Natural killer cell treated with Interleukin-12 subunit alpha and Interleukin-12 subunit beta and Interleukin-15 and Interleukin-18, amount 100 ng/mL, for 72 hours (primary cell): ENCODE data around the gene PLEK. TPM values are rescaled to one million over a fixed set of nuclear protein-coding genes. Genes with fewer than 3 reads are reported as not detected.

Experiments
- ATAC-seq, 2 donors: fragments of 150-1000 bp; cut with Tn5 transposase in 1 of 2; sonication (Bioruptor Pico), chemical (Tn5 transposase) in 1 of 2; 2 replicates each; pipeline ENCODE4 v1.10.0; 2021
- DNase-seq: peaks from one replicate; pipeline ENCODE4 v3.0.0; 2022; ENCODE audit warnings: low spot score
- H3K27ac Mint-ChIP-seq, 2 donors: 1 replicate in 1 of 2; 2 replicates in 1 of 2; pipeline ENCODE4 v1.8.0; 2022; ENCODE audit warnings: mixed read lengths in 2 of 2, mild to moderate bottlenecking in 1 of 2, moderate library complexity in 1 of 2
- H3K27me3 Mint-ChIP-seq, 2 donors: 1 replicate in 1 of 2; 2 replicates in 1 of 2; pipeline ENCODE4 v1.8.0; 2022; ENCODE audit warnings: mixed read lengths in 2 of 2
- H3K36me3 Mint-ChIP-seq: one replicate; pipeline ENCODE4 v1.8.0; 2022; ENCODE audit warnings: mixed read lengths
- H3K4me1 Mint-ChIP-seq, 2 donors: 1 replicate in 1 of 2; 2 replicates in 1 of 2; pipeline ENCODE4 v1.8.0; 2022; ENCODE audit warnings: low read depth in 2 of 2, mixed read lengths in 2 of 2, mild to moderate bottlenecking in 1 of 2
- H3K4me3 Mint-ChIP-seq: one replicate; pipeline ENCODE4 v1.8.0; 2022; ENCODE audit warnings: mixed read lengths
- H3K9me3 Mint-ChIP-seq: 2 replicates; pipeline ENCODE4 v1.8.0; 2022; ENCODE audit warnings: mixed read lengths
- total RNA-seq, 2 donors: library from RNA; stranded (reverse); gene quantifications; one replicate each; pipeline ENCODE4 v1.2.3, GENCODE V29; 2022

Gene PLEK
- total RNA-seq, 2 donors from 2014 or later = 209 to 569 TPM

DNA sequence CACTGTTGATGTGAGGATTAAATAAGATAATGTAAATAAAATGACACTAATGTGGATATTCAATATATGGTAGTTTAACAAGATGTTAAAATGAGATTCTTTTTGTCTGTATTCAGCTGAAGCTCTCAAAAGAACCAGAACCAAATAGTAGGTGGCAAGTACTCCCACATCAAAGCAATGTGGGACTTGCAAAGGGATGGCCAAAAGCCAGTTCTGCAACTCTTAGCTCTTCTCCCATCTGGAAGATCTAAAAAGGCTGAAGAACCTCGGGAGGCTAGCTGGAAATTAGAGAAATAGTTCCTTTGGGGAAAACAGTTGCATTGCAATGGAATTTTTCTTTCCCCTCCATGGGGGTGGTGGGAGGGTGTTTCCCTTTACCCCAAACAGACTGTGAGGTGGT is 53.3 kb downstream of the PLEK start:
- peak overlapping the region; percentile 64 for H3K4me3 Mint-ChIP-seq
- H3K36me3 Mint-ChIP-seq = peaks cover 5% of the 10 kb centered on the region
- peak overlapping the region; percentile 74 to 93 for H3K27ac Mint-ChIP-seq
- H3K27me3 Mint-ChIP-seq = no peaks in the 10 kb centered on the region
- DNase-seq (no peak), ATAC-seq (no peak)
- peaks cover 5% of the 10 kb centered on the region for H3K9me3 Mint-ChIP-seq
- H3K4me1 Mint-ChIP-seq = peaks cover 59 to 66% of the 10 kb centered on the region in 2 donors

GRCh38 chr2:68418855-68419254 is 53.8 kb downstream of the PLEK start:
- peak in 1 of 2 donors; percentile 34 for ATAC-seq

GRCh38 chr2:68420254-68420910 is 55.3 kb downstream of the PLEK start:
- ATAC-seq (no peak), DNase-seq (no peak)
- H3K27ac Mint-ChIP-seq = peak overlapping the region; percentile 50 to 93
- peaks cover 56 to 58% of the 10 kb centered on the region in 2 donors for H3K4me1 Mint-ChIP-seq
- no peaks in the 10 kb centered on the region for H3K27me3 Mint-ChIP-seq
- peaks cover 5% of the 10 kb centered on the region for H3K36me3 Mint-ChIP-seq
- H3K9me3 Mint-ChIP-seq = peaks cover 5% of the 10 kb centered on the region
- peak overlapping the region; percentile 10 for H3K4me3 Mint-ChIP-seq

More at GRCh38 chr2:68418855-68419254, 53.8 kb downstream of the PLEK start:
- Mint-ChIP-seq H3K36me3 (peaks cover 5% of the 10 kb centered on the region), H3K4me3 (no peak overlapping the region), H3K27ac (peak overlapping the region; percentile 74 to 93), H3K27me3 (no peaks in the 10 kb centered on the region), H3K4me1 (peaks cover 56 to 62% of the 10 kb centered on the region in 2 donors), H3K9me3 (peaks cover 5% of the 10 kb centered on the region)
- DNase-seq = no peak

- H3K4me1 Mint-ChIP-seq = peaks cover 43 to 48% of the 10 kb centered on the region in 2 donors
- DNase-seq = peak; percentile 67
Measured at GRCh38 chr2:68423966-68424650, 59.0 kb downstream of the PLEK start.

GRCh38 chr2:68425503-68425902 is 60.4 kb downstream of the PLEK start:
- Mint-ChIP-seq H3K4me3 (no peak overlapping the region), H3K36me3 (peaks cover 5% of the 10 kb centered on the region), H3K9me3 (peaks cover 5% of the 10 kb centered on the region), H3K4me1 (peaks cover 40 to 44% of the 10 kb centered on the region in 2 donors), H3K27me3 (no peaks in the 10 kb centered on the region), H3K27ac (no peak overlapping the region)
- DNase-seq (no peak), ATAC-seq (no peak)

More at GRCh38 chr2:68423966-68424650, 59.0 kb downstream of the PLEK start:
- Mint-ChIP-seq H3K27ac (no peak overlapping the region), H3K9me3 (peaks cover 5% of the 10 kb centered on the region), H3K27me3 (no peaks in the 10 kb centered on the region), H3K4me3 (no peak overlapping the region), H3K36me3 (peaks cover 5% of the 10 kb centered on the region)
- peak; percentile 90 for ATAC-seq

GRCh38 chr2:68426446-68426845 is 61.4 kb downstream of the PLEK start:
- H3K9me3 Mint-ChIP-seq = peaks cover 5% of the 10 kb centered on the region
- H3K4me1 Mint-ChIP-seq = peaks cover 31 to 34% of the 10 kb centered on the region in 2 donors
- peak overlapping the region in 1 of 2 donors; percentile 83 for H3K27ac Mint-ChIP-seq
- ATAC-seq = no peak
- H3K36me3 Mint-ChIP-seq = peaks cover 5% of the 10 kb centered on the region
- H3K4me3 Mint-ChIP-seq = no peak overlapping the region
- no peak for DNase-seq
- H3K27me3 Mint-ChIP-seq = no peaks in the 10 kb centered on the region

GRCh38 chr2:68426848-68427579 is 61.9 kb downstream of the PLEK start:
- Mint-ChIP-seq H3K4me3 (peak overlapping the region; percentile 73), H3K27me3 (no peaks in the 10 kb centered on the region), H3K36me3 (peaks cover under 1% of the 10 kb centered on the region), H3K9me3 (peaks cover under 1% of the 10 kb centered on the region), H3K4me1 (peaks cover 26 to 29% of the 10 kb centered on the region in 2 donors), H3K27ac (peak overlapping the region in 1 of 2 donors; percentile 83)
- peak; percentile 64 to 76 for ATAC-seq
- peak; percentile 71 for DNase-seq

DNA sequence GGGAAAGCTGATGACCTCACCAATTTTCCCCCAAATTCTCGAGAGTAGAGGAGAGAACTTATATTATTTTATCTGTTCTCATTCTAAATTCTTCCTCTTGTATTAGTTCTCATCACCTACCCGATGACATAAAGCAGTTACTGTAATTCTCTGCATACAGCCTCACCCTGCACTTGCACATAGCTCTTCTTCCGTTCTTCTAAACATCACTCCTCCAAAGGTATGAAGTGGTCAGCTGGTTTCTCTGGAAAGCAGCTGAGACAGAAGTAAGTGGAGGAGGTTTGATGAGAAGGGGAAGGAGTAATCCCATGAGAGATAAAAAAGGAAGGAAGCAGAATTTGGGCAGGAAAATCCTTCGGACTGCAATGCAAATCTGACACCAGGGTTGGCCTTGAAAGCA is 63.0 kb downstream of the PLEK start:
- Mint-ChIP-seq H3K9me3 (no peaks in the 10 kb centered on the region), H3K27me3 (no peaks in the 10 kb centered on the region), H3K4me3 (peak overlapping the region; percentile 54), H3K27ac (peak overlapping the region in 1 of 2 donors; percentile 52), H3K4me1 (peaks cover 29 to 35% of the 10 kb centered on the region in 2 donors), H3K36me3 (no peaks in the 10 kb centered on the region)
- ATAC-seq (no peak), DNase-seq (no peak)

GRCh38 chr2:68428746-68429145 is 63.7 kb downstream of the PLEK start:
- H3K27ac Mint-ChIP-seq = peak overlapping the region in 1 of 2 donors; percentile 52
- no peaks in the 10 kb centered on the region for H3K36me3 Mint-ChIP-seq
- H3K4me1 Mint-ChIP-seq = peaks cover 29 to 35% of the 10 kb centered on the region in 2 donors
- no peaks in the 10 kb centered on the region for H3K9me3 Mint-ChIP-seq
- DNase-seq (no peak), ATAC-seq (no peak)
- no peaks in the 10 kb centered on the region for H3K27me3 Mint-ChIP-seq
- H3K4me3 Mint-ChIP-seq = no peak overlapping the region

GRCh38 chr2:68429311-68429826 is 64.3 kb downstream of the PLEK start:
- no peak for DNase-seq
- no peak overlapping the region for H3K4me3 Mint-ChIP-seq
- H3K36me3 Mint-ChIP-seq = no peaks in the 10 kb centered on the region
- peaks cover 29 to 35% of the 10 kb centered on the region in 2 donors for H3K4me1 Mint-ChIP-seq
- peak overlapping the region; percentile 35 to 52 for H3K27ac Mint-ChIP-seq
- no peak for ATAC-seq
- H3K9me3 Mint-ChIP-seq = no peaks in the 10 kb centered on the region
- no peaks in the 10 kb centered on the region for H3K27me3 Mint-ChIP-seq

DNA sequence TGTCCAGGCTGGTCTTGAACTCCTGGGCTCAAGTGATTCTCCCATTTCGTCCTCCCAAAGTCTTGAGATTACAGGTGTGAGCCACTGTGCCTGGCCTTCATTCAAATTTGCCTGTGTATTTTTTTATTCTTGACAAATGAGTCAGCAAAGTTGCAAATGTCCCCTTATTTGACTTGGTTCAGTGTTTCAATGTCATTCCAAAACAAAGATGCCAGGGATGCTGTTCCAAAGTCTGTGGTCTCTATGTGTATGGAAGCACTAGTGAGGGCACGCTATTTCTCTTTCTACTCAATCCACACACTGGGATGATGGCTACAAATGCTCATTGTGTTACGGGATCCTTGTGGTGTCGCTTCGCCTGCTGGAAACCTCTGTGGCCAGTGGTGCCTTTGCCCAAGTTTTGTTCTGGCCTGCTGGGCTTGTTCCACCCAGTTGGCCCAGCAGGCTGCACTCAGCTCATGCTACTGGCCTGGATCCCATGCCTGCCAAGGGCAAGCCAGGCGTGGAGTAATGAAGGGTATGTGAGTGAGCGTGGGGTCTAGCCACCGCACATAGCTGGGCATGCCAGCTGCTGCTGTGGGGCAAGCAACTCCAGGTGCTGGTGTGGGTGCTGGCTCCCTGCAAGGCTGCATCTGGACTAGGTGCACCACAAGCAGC is 66.4 kb downstream of the PLEK start:
- Mint-ChIP-seq H3K36me3 (no peaks in the 10 kb centered on the region), H3K4me1 (peaks cover 41% of the 10 kb centered on the region in 2 donors), H3K27me3 (no peaks in the 10 kb centered on the region), H3K4me3 (no peak overlapping the region), H3K27ac (peak overlapping the region in 1 of 2 donors; percentile 16), H3K9me3 (no peaks in the 10 kb centered on the region)
- ATAC-seq (no peak), DNase-seq (no peak)

- peak overlapping the region in 1 of 2 donors; percentile 16 for H3K27ac Mint-ChIP-seq
- H3K4me1 Mint-ChIP-seq = peaks cover 29 to 35% of the 10 kb centered on the region in 2 donors
- no peak overlapping the region for H3K4me3 Mint-ChIP-seq
- H3K9me3 Mint-ChIP-seq = no peaks in the 10 kb centered on the region
- no peaks in the 10 kb centered on the region for H3K27me3 Mint-ChIP-seq
- H3K36me3 Mint-ChIP-seq = no peaks in the 10 kb centered on the region
- ATAC-seq (peak in 1 of 2 donors; percentile 15), DNase-seq (peak; percentile 55)
Measured at GRCh38 chr2:68432696-68433658, 67.9 kb downstream of the PLEK start.
